ENCODE data around the gene CLPTM1L.

- no peak for TF ChIP-seq CTCF (IDR thresholded peaks at IDR 0.05)
- TF ChIP-seq POLR2A (IDR thresholded peaks at IDR 0.05), result no peak
- TF ChIP-seq POLR2AphosphoS5 (IDR thresholded peaks at IDR 0.05), result no peak
- TF ChIP-seq EP300 (IDR thresholded peaks at IDR 0.05), result no peak
These were observed 42.6 kb downstream of the CLPTM1L start for GRCh38 chr5:1302258-1302657.

Data from stomach (tissue), 4 donors.